Astrocyte (in vitro differentiated cells and primary cell): Measurements from ENCODE around the gene MPP1.

Experiments
- EZH2 ChIP-seq: IDR thresholded peaks from 2 replicates; pipeline ENCODE4 v1.6.1; 2012; ENCODE audit warnings: mild to moderate bottlenecking, low read length, inconsistent platforms; ENCODE audit not compliant: insufficient read depth
- TF ChIP-seq, protein P1 (sequence below): IDR thresholded peaks from 2 replicates; pipeline ENCODE4 v1.5.1; 2011; ENCODE audit warnings: low read depth, mild to moderate bottlenecking, inconsistent platforms, low read length, moderate library complexity; ENCODE audit not compliant: insufficient read depth

DNA sequence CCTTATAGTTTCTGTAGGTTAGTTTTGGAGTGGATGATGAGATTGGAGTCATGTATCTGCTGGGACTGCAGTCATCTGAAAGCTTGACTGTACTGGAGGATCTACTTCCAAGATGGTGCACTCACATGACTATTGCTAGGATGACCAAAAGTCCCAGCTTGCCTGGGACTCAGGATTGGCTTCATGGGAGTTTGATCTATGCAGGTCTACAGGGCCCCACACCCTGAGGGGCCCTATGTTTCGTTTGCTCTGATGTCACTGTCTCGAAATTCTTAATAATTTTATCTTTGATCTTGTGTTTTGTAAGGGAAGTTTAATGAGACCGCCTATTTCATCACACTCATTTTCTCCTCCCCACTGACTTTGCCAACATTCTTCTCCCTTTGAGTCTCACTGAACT, 29.3 kb upstream of the MPP1 start, which contains the start of gene SMIM9:
- TF ChIP-seq, protein P1, sequence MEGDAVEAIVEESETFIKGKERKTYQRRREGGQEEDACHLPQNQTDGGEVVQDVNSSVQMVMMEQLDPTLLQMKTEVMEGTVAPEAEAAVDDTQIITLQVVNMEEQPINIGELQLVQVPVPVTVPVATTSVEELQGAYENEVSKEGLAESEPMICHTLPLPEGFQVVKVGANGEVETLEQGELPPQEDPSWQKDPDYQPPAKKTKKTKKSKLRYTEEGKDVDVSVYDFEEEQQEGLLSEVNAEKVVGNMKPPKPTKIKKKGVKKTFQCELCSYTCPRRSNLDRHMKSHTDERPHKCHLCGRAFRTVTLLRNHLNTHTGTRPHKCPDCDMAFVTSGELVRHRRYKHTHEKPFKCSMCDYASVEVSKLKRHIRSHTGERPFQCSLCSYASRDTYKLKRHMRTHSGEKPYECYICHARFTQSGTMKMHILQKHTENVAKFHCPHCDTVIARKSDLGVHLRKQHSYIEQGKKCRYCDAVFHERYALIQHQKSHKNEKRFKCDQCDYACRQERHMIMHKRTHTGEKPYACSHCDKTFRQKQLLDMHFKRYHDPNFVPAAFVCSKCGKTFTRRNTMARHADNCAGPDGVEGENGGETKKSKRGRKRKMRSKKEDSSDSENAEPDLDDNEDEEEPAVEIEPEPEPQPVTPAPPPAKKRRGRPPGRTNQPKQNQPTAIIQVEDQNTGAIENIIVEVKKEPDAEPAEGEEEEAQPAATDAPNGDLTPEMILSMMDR = no peak
- TF ChIP-seq EZH2 = no peak
